ENCODE data around the gene BAZ1A. TPM values are rescaled to one million over a fixed set of nuclear protein-coding genes. Genes with fewer than 3 reads are reported as not detected.

The BAZ1A gene
- total and polyA plus RNA-seq, 2 of the 8 experiments (the other 6 are each of a cell fraction or from before 2014, with no cell fraction given), result 8.0 to 23.1 TPM

- no peak for TF ChIP-seq CTCF (IDR thresholded peaks at IDR 0.05; ENCODE audit: control extremely low read depth in 1 of 3, insufficient read depth in 1 of 3, low read depth in 1 of 3, low read length in 3 of 3)
- no peak for TF ChIP-seq CTBP2 (IDR thresholded peaks at IDR 0.05; ENCODE audit: borderline replicate concordance, insufficient read depth, insufficient read length, low read length)
- no peak for TF ChIP-seq JUN (IDR thresholded peaks at IDR 0.05; ENCODE audit: low read depth, low read length)
Measured at GRCh38 chr14:34766606-34767005, 108.6 kb downstream of the BAZ1A start (continued).
